HG02970 (cell line): Measurements from ENCODE around the gene KAZN.

Experiments used
- ATAC-seq: cut with Tn5 transposase; IDR thresholded peaks from one replicate; pipeline ENCODE4 v1.9.1; 2021; ENCODE audit warnings: mild to moderate bottlenecking, moderate library complexity, moderate number of reproducible peaks; ENCODE audit not compliant: unreplicated experiment, low FRiP score

Gene KAZN

GRCh38 chr1:14666373-14666772 is 67.9 kb downstream of the KAZN start:
- no peak for ATAC-seq

DNA sequence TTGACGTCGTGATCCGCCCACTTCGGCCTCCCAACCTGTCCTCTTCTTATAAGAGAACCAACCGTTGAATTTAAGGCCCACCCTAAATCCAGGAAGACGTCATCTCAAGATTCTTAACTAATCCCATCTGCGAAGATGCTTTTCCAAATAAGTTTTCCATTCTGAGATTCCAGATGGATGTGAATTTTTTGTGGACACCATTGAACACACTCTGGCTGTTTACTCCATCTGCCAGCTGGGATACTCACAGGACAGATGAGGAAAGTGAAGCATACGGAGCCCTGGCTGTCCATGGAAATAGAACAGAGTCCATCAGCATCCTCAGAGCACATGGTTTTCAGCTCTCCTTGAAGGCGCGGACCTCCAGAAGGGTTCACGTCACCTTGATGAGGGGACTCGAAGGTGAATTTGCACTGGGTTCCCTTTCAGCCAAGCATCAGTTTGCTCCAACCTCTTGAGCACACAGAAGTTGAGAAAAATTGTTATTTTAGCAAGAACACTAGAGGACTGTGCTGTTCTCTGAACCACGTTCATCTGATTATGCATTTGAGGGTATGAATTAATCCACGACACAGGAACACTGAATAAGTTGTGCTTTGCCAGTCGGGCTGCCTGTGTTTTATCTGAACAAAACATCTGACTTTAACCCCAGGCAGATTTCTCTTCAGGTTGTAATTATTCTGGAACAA is 68.6 kb downstream of the KAZN start:
- ATAC-seq: no peak

GRCh38 chr1:14667651-14667984 is 69.1 kb downstream of the KAZN start:
- ATAC-seq: no peak

DNA sequence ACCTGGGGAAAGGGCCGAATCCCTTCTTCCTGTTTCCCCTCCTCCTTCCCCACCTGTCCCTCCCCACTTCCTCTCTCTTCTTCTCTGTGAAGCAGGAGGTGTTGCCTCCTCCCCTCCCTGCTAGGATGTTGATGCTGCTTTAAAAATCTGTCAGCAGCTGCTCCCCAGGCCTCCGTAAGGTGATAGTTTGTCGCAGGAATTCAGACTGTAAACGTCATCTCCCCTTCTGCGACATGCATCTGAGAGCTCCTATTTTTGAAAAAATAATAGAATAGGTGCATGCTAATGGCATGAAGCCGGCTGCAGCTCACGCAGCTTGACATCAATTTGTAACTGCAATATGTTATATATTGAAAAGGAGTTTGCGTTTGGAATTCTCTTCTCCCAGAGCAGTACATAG is 70.1 kb downstream of the KAZN start:
- ATAC-seq: no peak

GRCh38 chr1:14672005-14672404 is 73.5 kb downstream of the KAZN start:
- ATAC-seq: no peak

- ATAC-seq: no peak
These were observed 75.5 kb downstream of the KAZN start for GRCh38 chr1:14674030-14674429.

GRCh38 chr1:14676400-14676799 is 77.9 kb downstream of the KAZN start:
- ATAC-seq: no peak

DNA sequence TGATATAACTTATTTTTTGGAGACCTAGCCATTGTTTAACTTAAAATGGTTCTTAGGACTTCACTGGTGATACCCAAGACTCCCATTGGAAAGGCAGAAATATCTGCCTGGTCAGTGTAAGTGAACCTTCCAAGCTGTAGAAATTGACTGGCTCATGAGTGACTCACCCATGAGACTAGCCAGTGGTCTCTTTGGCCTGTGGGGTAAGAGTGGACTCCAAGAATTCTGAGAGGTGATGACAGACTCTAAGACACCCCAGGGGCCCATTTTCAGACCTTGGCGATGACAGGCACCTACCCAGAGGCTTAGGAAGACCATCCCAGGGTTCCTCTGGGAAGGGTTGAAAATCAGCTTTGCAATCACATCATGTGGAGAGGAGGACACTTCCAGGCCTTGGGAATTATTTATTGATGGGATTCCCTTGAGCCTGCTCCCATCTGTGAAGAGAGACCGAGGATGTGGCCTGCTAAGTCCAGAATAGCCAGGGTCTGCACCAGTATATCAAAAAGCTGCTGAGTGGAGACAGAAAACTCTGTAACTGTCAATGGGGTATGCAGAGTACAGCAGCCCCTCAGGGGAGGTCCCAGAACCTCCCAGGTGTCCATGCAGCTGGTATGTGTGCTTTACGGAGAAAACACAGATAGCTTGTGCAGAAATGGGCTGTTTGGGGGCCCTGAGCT is 78.9 kb downstream of the KAZN start:
- no peak for ATAC-seq

GRCh38 chr1:14678011-14678638 is 79.6 kb downstream of the KAZN start:
- no peak for ATAC-seq

DNA sequence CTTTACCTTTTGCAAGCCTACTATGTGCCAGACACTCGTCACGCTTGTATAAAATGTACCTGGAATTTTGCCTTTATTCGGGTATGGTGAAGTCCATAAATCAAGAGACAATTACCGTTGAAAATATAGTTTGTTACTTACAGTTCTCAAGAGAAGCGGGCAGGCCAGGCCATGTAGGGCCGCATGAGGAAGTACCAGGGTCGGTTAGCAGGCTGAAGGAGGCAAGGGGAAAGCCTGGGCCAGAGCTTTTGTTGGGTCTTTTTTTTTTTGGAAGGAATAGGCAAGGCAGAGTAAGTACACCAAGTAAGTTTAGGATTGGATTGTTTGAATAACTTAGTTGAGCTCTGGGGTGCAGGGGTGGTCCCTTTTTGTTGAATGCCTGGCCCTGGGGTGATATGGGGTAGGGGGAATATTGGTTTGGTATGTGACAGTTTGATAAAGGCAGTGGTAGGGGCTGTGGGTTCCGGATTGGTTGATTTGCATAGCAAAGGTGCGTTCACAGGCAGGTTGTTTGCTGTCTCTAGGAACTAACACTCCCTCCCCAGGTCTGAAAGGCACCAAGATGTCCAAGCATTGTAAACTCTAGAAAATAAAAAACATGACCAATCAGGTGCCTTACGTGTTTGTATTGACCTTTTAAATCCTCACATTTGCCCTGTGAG is 80.7 kb downstream of the KAZN start:
- ATAC-seq: no peak

GRCh38 chr1:14681182-14681581 is 82.7 kb downstream of the KAZN start:
- ATAC-seq: no peak

- no peak for ATAC-seq
These were observed 84.6 kb downstream of the KAZN start for GRCh38 chr1:14682941-14683621.

GRCh38 chr1:14685078-14685477 is 86.6 kb downstream of the KAZN start:
- no peak for ATAC-seq

GRCh38 chr1:14686701-14687100 is 88.2 kb downstream of the KAZN start:
- ATAC-seq: no peak

DNA sequence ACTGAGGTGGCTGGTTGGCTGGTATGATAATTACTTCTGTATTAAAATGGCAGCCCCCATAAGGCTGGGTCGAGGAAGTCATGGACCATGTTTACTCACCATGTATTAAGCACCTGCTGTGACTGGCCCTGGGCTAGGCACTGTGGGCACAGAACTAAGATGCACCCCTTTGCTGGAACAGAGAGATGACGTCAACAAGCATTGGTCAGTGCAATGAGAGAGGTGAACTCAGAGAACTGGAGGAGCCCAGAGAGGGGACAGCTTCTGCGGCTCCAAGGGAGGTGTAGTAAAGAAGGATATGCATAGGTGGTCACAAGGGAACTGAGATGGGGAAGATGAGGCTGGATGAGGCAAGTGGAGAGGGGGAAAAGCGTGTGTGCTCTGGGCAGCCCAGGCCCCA is 88.7 kb downstream of the KAZN start:
- ATAC-seq: no peak

DNA sequence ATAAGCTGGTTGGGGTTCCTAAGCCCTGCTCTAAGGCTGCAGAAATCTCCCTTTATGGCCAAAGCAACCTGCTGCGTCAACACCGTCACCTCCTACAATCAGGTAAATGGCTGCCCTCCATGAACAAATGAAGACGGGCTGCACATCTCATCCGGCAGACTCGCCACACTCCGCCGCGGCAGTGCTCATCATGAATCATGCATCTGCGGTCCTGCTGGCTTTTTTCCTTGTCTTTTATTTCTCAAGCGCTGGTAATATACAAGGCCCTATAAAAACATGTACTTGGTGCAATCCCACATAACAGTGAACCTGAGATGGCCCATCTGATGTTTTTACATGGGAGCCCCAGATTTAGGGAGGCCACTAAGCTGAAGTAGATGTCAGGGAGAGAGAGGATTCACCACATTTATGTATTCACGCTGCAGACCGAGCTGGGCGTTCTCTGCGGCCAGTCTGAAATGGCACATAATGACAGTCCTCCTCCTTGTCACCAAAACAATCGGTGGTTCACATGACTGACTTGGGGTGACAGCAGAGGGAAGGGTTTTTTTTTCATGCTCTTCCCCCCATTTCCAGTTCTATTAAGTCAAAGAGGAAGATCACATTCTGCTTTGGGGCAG is 91.6 kb downstream of the KAZN start:
- ATAC-seq: no peak

GRCh38 chr1:14693949-14694348 is 95.5 kb downstream of the KAZN start:
- ATAC-seq: no peak

DNA sequence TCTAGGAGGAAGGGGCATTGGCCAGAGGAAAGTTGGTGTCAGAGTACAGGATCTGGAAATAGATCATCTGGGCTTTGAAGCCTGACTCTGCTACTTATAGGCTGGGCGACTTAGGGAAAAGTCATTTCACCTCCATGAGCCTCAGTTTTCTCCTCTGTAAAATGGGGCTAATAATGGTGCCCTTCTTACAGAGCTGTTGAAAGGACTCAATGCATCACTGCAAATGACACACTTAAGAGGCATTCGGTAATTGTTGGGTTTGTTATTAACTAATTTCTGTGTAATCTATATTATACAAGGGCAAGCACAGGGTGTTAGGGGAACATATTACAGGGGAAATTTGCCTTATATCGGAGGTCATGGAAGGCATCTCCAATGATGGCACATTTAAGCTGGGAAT is 96.1 kb downstream of the KAZN start:
- no peak for ATAC-seq

DNA sequence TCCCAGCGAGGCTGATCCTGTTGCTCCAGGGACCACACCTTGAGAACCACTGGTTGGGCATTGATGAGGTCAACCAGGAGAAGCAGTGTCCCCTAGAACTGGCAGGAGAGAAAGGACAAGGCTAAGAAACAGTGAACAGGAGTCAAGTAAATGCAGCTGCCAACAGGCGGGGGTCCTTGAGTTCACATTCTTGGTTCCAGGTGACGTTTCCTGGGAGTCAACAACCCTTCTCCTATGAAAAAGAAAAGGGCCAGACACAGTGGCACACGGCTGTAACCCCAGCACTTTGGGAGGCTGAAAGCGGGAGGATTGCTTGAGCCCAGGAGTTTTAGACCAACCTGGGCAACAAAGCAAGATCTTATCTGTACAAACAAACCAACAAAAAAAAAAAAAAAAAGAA is 98.3 kb downstream of the KAZN start:
- no peak for ATAC-seq

DNA sequence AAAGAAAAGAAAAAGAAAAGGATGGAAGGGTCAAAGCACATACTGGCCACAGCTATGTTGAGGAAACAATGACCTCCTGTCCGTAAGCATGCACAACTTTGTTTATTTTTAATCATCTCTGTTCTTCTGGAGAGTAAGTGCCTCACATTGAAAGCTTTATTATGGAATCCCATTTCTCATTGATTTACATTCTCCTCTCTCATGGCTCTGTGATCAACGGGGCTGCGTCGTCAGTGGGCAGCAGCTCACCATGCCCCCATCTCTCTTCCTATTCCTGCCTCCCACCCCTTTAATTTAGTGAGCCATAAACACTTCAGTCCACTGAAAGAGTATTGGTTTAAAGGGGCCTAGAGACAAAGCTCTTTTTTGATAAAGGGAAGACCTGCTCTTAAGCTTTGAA is 98.9 kb downstream of the KAZN start:
- no peak for ATAC-seq

GRCh38 chr1:14698314-14698713 is 99.8 kb downstream of the KAZN start:
- no peak for ATAC-seq
